Activated B cell treated with CpG ODN at 0.5 μM for 24 hours (primary cell): ENCODE measurements around the gene MAML1. TPM values are rescaled to one million over a fixed set of nuclear protein-coding genes. Genes with fewer than 3 reads are reported as not detected.

Experiments used
- ATAC-seq: fragments of 200-7000 bp; cut with Tn5 transposase; one replicate; pipeline ENCODE4 v1.10.0; 2021; ENCODE audit warnings: low read depth, mild to moderate bottlenecking, moderate library complexity
- CTCF ChIA-PET: fragments of 350-600 bp; sonication (Branson Sonifier 250); formaldehyde crosslinking; loops from one replicate; lab custom pipeline; 2021; ENCODE audit warnings: antibody characterized with exemption; lab: Charles Lee
- POLR2A ChIA-PET: fragments of 350-600 bp; sonication (Branson Sonifier 250); formaldehyde crosslinking; loops from one replicate; lab custom pipeline; 2021; ENCODE audit warnings: antibody characterized with exemption; lab: Charles Lee
- DNase-seq: peaks from one replicate; pipeline ENCODE4 v3.0.0; 2022
- H3K27ac Mint-ChIP-seq: one replicate; pipeline ENCODE4 v1.8.0; 2020; ENCODE audit warnings: mixed read lengths
- H3K27me3 Mint-ChIP-seq: one replicate; pipeline ENCODE4 v1.8.0; 2021; ENCODE audit warnings: mixed read lengths
- H3K36me3 Mint-ChIP-seq: one replicate; pipeline ENCODE4 v1.8.0; 2021; ENCODE audit warnings: low read depth, mixed read lengths
- H3K4me1 Mint-ChIP-seq: one replicate; pipeline ENCODE4 v1.8.0; 2021; ENCODE audit warnings: mixed read lengths
- H3K4me3 Mint-ChIP-seq: one replicate; pipeline ENCODE4 v1.8.0; 2020; ENCODE audit warnings: mild to moderate bottlenecking, mixed read lengths
- H3K9me3 Mint-ChIP-seq: one replicate; pipeline ENCODE4 v1.8.0; 2020; ENCODE audit warnings: mixed read lengths
- intact Hi-C: fragments of 100-400 bp; cut with micrococcal nuclease; formaldehyde crosslinking; loops from one replicate; pipeline ENCODE4 v1.15.1; 2024
- total RNA-seq: library from RNA; stranded (reverse); gene quantifications from 2 replicates; pipeline ENCODE4 v1.2.3, GENCODE V29; 2022
- TF ChIP-seq, protein P1 (sequence below): fragments of 200-600 bp; IDR thresholded peaks from one replicate; pipeline ENCODE4 v1.8.0; 2022; ENCODE audit warnings: antibody characterized with exemption, mild to moderate bottlenecking

MAML1 gene
- total RNA-seq, 1 donor from 2014 or later, result 38.8 TPM

DNA sequence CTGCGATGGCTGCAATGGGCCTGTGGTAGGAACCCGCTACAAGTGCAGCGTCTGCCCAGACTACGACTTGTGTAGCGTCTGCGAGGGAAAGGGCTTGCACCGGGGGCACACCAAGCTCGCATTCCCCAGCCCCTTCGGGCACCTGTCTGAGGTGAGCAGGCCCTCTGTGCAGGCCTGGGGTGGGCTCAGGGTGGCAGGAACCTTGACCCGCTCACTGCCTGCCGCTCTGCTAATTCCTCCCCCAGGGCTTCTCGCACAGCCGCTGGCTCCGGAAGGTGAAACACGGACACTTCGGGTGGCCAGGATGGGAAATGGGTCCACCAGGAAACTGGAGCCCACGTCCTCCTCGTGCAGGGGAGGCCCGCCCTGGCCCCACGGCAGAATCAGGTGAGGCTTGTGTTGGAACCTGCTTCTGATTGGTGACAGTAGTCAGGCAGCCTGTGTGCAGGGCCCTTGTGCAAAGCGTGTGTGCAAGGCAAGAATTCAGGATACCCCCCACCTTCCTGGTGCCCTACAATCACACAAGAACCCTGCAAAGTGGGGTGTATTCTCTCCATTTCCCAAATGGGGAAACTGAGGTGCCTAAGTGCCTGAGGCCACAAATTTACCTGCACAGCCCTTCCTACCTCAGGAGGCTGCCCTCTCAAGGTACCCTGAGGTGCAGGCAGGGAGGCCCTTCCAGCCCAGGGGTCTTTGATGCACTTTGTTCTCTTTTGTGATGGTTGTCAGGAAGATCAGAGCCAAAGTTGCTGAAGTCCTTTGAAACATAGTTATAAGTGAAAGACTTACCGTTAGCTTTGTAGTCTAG, 91.5 kb downstream of the MAML1 start:
- peaks cover 73% of the 10 kb centered on the region for H3K36me3 Mint-ChIP-seq
- H3K9me3 Mint-ChIP-seq, result no peaks in the 10 kb centered on the region
- TF ChIP-seq, protein P1, sequence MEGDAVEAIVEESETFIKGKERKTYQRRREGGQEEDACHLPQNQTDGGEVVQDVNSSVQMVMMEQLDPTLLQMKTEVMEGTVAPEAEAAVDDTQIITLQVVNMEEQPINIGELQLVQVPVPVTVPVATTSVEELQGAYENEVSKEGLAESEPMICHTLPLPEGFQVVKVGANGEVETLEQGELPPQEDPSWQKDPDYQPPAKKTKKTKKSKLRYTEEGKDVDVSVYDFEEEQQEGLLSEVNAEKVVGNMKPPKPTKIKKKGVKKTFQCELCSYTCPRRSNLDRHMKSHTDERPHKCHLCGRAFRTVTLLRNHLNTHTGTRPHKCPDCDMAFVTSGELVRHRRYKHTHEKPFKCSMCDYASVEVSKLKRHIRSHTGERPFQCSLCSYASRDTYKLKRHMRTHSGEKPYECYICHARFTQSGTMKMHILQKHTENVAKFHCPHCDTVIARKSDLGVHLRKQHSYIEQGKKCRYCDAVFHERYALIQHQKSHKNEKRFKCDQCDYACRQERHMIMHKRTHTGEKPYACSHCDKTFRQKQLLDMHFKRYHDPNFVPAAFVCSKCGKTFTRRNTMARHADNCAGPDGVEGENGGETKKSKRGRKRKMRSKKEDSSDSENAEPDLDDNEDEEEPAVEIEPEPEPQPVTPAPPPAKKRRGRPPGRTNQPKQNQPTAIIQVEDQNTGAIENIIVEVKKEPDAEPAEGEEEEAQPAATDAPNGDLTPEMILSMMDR, result no peak
- intact Hi-C loops, result loop anchor here (5.0 kb wide), 1 partner anchor 83 kb away; the partner anchor contains the start of gene TBC1D9B
- ATAC-seq, result no peak
- H3K4me3 Mint-ChIP-seq, result no peak overlapping the region
- CTCF ChIA-PET, result no interaction called here
- H3K27me3 Mint-ChIP-seq, result no peaks in the 10 kb centered on the region
- peaks cover 59% of the 10 kb centered on the region for H3K4me1 Mint-ChIP-seq
- POLR2A ChIA-PET, result no interaction called here
- no peak overlapping the region for H3K27ac Mint-ChIP-seq
- no peak for DNase-seq

DNA sequence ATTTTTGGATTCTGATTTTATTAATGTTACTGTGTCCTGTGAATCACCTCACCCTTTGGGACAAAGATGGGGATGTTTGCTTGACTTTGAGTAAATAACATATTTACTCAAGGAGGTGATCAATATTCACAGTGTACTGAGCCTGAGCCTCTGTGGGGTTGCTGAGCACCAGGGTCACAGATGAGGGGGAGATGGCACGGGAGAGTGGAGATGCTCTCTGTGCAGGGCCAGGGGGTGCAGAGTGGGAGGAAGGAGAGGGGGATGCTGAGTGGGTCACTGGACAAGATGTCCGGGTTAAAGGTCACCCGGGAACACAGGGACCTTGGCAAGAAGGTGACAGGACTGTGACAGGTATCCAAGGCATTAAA, 92.1 kb downstream of the MAML1 start:
- DNase-seq (no peak), ATAC-seq (no peak)
- no peak overlapping the region for H3K4me3 Mint-ChIP-seq
- POLR2A ChIA-PET, result no interaction called here
- TF ChIP-seq, protein P1, result no peak
- intact Hi-C loops, result loop anchor here (5.0 kb wide), 1 partner anchor 83 kb away; the partner anchor contains the start of gene TBC1D9B
- H3K9me3 Mint-ChIP-seq, result no peaks in the 10 kb centered on the region
- H3K27me3 Mint-ChIP-seq, result no peaks in the 10 kb centered on the region
- H3K4me1 Mint-ChIP-seq, result peaks cover 54% of the 10 kb centered on the region
- CTCF ChIA-PET, result no interaction called here
- peaks cover 79% of the 10 kb centered on the region for H3K36me3 Mint-ChIP-seq
- H3K27ac Mint-ChIP-seq, result no peak overlapping the region

DNA sequence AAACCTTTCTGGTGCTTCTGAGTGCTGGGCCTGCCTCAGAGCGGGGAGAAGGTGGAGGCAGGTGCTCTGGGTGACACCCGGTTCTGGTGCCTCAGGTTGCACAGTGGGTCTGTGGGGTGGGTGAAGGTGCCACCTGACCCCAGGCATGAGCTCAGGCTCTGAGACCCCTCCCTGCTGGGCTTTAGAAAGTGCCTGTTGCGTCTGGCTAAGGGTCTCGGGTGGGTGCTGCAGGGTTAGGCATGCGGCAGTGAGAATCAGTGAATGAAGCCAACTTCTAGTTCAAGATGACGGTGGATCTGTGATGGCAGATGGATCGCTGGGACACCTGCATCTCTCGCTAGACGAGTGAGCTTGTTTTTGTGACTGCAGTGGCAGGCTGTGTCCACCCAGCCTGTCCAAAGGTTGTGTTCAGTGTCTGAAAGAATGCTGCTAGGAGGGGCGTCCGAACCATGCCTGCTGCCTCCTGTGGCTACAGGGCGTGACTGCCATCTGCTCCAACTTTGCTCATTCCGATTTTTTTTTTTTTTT, 93.1 kb downstream of the MAML1 start:
- intact Hi-C loops, result no loop called here
- DNase-seq (no peak), ATAC-seq (no peak)
- ChIA-PET POLR2A (no interaction called here), CTCF (no interaction called here)
- TF ChIP-seq, protein P1, result no peak
- Mint-ChIP-seq H3K27ac (no peak overlapping the region), H3K9me3 (no peaks in the 10 kb centered on the region), H3K36me3 (peaks cover 87% of the 10 kb centered on the region), H3K27me3 (no peaks in the 10 kb centered on the region), H3K4me1 (peaks cover 47% of the 10 kb centered on the region), H3K4me3 (no peak overlapping the region)

Other genes starting within 250 kb of the MAML1 start
- 83.0 and 95.8 TPM in 2 replicates for gene RUFY1, start 182.3 kb upstream of the MAML1 start, total RNA-seq
- gene HNRNPH1, start 109.2 kb upstream of the MAML1 start, total RNA-seq, result 1,061 and 1,210 TPM in 2 replicates
- gene CBY3, start 51.8 kb upstream of the MAML1 start, total RNA-seq, result not detected in 2 replicates
- 318 and 332 TPM in 2 replicates for gene CANX, start 33.9 kb upstream of the MAML1 start, total RNA-seq
- gene LTC4S, start 61.2 kb downstream of the MAML1 start, total RNA-seq, result 2.6 and 2.7 TPM in 2 replicates
- 73.6 and 85.3 TPM in 2 replicates for gene MGAT4B, start 74.0 kb downstream of the MAML1 start, total RNA-seq
- 243 and 252 TPM in 2 replicates for gene SQSTM1, start 88.1 kb downstream of the MAML1 start, total RNA-seq
- gene MRNIP, start 126.0 kb downstream of the MAML1 start, total RNA-seq, result 54.6 and 70.0 TPM in 2 replicates
- 111 and 117 TPM in 2 replicates for gene TBC1D9B, start 175.1 kb downstream of the MAML1 start, total RNA-seq